B cell (primary cell): ENCODE data around the gene TSHZ1. TPM values are rescaled to one million over a fixed set of nuclear protein-coding genes. Genes with fewer than 3 reads are reported as not detected.

Experiments used
- ATAC-seq: fragments of 200-7000 bp; cut with Tn5 transposase; one replicate; pipeline ENCODE4 v1.10.0; 2021; ENCODE audit warnings: low read depth, mild to moderate bottlenecking, moderate number of reproducible peaks, moderate library complexity
- CTCF ChIA-PET: fragments of 350-600 bp; sonication (Branson Sonifier 250); formaldehyde crosslinking; loops from one replicate; lab custom pipeline; 2021; ENCODE audit warnings: antibody characterized with exemption, inconsistent platforms; lab: Charles Lee
- POLR2A ChIA-PET: fragments of 350-600 bp; sonication (Branson Sonifier 250); formaldehyde crosslinking; loops from one replicate; lab custom pipeline; 2021; ENCODE audit warnings: antibody characterized with exemption; lab: Charles Lee
- DNase-seq: peaks from one replicate; pipeline ENCODE4 v3.0.0; 2013
- H2AFZ ChIP-seq: 2 replicates; pipeline ENCODE4 v1.6.1; 2012; ENCODE audit warnings: mild to moderate bottlenecking, low read depth, low read length; ENCODE audit not compliant: insufficient read depth, poor library complexity, severe bottlenecking
- H3K27ac ChIP-seq, 2 donors: 1 replicate in 1 of 2; 2 replicates in 1 of 2; pipeline ENCODE4 v1.5.1; 2012 to 2013; ENCODE audit warnings: low read length in 2 of 2, mild to moderate bottlenecking in 2 of 2, moderate library complexity in 1 of 2
- H3K27me3 ChIP-seq, 4 experiments: fragments of 200-600 bp in 1 of 4; sonication (generic) in 1 of 4; replicated peaks in 1 of 4; 1 replicate in 2 of 4; 2 replicates in 2 of 4; pipeline versions ENCODE4 v1.6.1 to v1.7.0; 2013 to 2016; ENCODE audit warnings: low read length in 3 of 4, mild to moderate bottlenecking in 2 of 4, mixed read lengths in 1 of 4, moderate library complexity in 1 of 4; ENCODE audit not compliant: insufficient read depth in 4 of 4, control insufficient read depth in 3 of 4; ENCODE audit errors: control extremely low read depth in 1 of 4
- H3K36me3 ChIP-seq, 2 experiments: replicated peaks in 1 of 2; 1 replicate in 1 of 2; 2 replicates in 1 of 2; pipeline versions ENCODE4 v1.6.1 to v1.7.1; 2013; ENCODE audit warnings: low read length in 1 of 2; ENCODE audit not compliant: insufficient read depth in 2 of 2, control insufficient read depth in 1 of 2; ENCODE audit errors: control extremely low read depth in 1 of 2, extremely low read depth in 1 of 2
- H3K4me1 ChIP-seq, 2 donors: fragments of 200-600 bp in 1 of 2; sonication (generic) in 1 of 2; 1 replicate in 1 of 2; 2 replicates in 1 of 2; pipeline versions ENCODE4 v1.5.1 to v1.6.1; 2013 to 2017; ENCODE audit warnings: low read length in 2 of 2; ENCODE audit not compliant: control insufficient read depth in 2 of 2, insufficient read depth in 2 of 2
- H3K4me2 ChIP-seq: replicated peaks from 2 replicates; pipeline ENCODE3; 2012; ENCODE audit warnings: mild to moderate bottlenecking, low read depth, low read length; ENCODE audit not compliant: poor library complexity, severe bottlenecking
- H3K4me3 ChIP-seq, 5 experiments: fragments of 200-600 bp in 1 of 5; sonication (generic) in 1 of 5; 1 replicate in 3 of 5; 2 replicates in 2 of 5; pipeline versions ENCODE4 v1.5.1 to v1.7.0; 2011 to 2016; ENCODE audit warnings: low read length in 4 of 5, mild to moderate bottlenecking in 4 of 5, low read depth in 2 of 5, control low read depth in 1 of 5, moderate library complexity in 1 of 5; ENCODE audit not compliant: insufficient read depth in 1 of 5; ENCODE audit errors: control extremely low read depth in 1 of 5, extremely low read depth in 1 of 5
- H3K79me2 ChIP-seq: fragments of 200-600 bp; sonication (generic); one replicate; pipeline ENCODE4 v1.6.0; 2016; ENCODE audit warnings: low read length; ENCODE audit not compliant: control insufficient read depth, insufficient read depth
- H3K9ac ChIP-seq: fragments of 200-600 bp; sonication (generic); 2 replicates; pipeline ENCODE4 v1.6.1; 2017; ENCODE audit warnings: mild to moderate bottlenecking, low read length, moderate library complexity
- H3K9me3 ChIP-seq, 3 donors: one replicate each; pipeline versions ENCODE4 v1.6.1 to v1.7.1; 2013; ENCODE audit warnings: low read length in 2 of 3; ENCODE audit not compliant: control insufficient read depth in 2 of 3, insufficient read depth in 1 of 3; ENCODE audit errors: control extremely low read depth in 1 of 3
- H4K20me1 ChIP-seq: 2 replicates; pipeline ENCODE4 v1.6.0; 2012; ENCODE audit warnings: mild to moderate bottlenecking, low read length; ENCODE audit not compliant: insufficient read depth, control insufficient read depth, poor library complexity, severe bottlenecking
- H3K27ac Mint-ChIP-seq: one replicate; pipeline ENCODE4 v1.8.0; 2021; ENCODE audit warnings: mixed read lengths
- H3K27me3 Mint-ChIP-seq: one replicate; pipeline ENCODE4 v1.8.0; 2021; ENCODE audit warnings: mixed read lengths
- H3K4me1 Mint-ChIP-seq: one replicate; pipeline ENCODE4 v1.8.0; 2021; ENCODE audit warnings: mixed read lengths
- H3K4me3 Mint-ChIP-seq: one replicate; pipeline ENCODE4 v1.8.0; 2021; ENCODE audit warnings: mixed read lengths
- H3K9me3 Mint-ChIP-seq: one replicate; pipeline ENCODE4 v1.8.0; 2022; ENCODE audit warnings: mixed read lengths; ENCODE audit not compliant: insufficient read depth
- CTCF ChIP-seq: fragments of 200-600 bp; IDR thresholded peaks from one replicate; pipeline ENCODE4 v1.8.0; 2022; ENCODE audit warnings: antibody characterized with exemption, mild to moderate bottlenecking
- EZH2 ChIP-seq: IDR thresholded peaks from 2 replicates; pipeline ENCODE4 v1.6.1; 2012; ENCODE audit warnings: borderline replicate concordance, low read depth, mild to moderate bottlenecking, moderate library complexity, low read length; ENCODE audit not compliant: insufficient read depth, poor library complexity, severe bottlenecking
- WGBS: methylation state at CpG from one replicate; pipeline ENCODE4 v1.1.5; 2013; ENCODE audit warnings: missing lambda C conversion rate; ENCODE audit not compliant: insufficient coverage; 5-methylcytosine and 5-hydroxymethylcytosine counted together
- intact Hi-C: fragments of 100-400 bp; cut with micrococcal nuclease; formaldehyde crosslinking; loops from one replicate; pipeline ENCODE4 v1.10.0; 2022
- polyA plus RNA-seq: library from polyadenylated mRNA; depleted of rRNA; stranded (reverse); fragments of >200 nt; gene quantifications from 2 replicates; pipeline ENCODE4 v1.2.3, GENCODE V29; 2012
- total RNA-seq, 2 donors: library from RNA; stranded (reverse); fragments of 120-200 nt in 1 of 2; gene quantifications; 1 replicate in 1 of 2; 2 replicates in 1 of 2; pipeline versions ENCODE4 v1.2.3 to v1.2.4, GENCODE V29; 2013 to 2022

TSHZ1 gene
- total and polyA plus RNA-seq, 2 donors (not counting 1 experiment from before 2014, with no cell fraction given): 5.3 to 9.8 TPM

DNA sequence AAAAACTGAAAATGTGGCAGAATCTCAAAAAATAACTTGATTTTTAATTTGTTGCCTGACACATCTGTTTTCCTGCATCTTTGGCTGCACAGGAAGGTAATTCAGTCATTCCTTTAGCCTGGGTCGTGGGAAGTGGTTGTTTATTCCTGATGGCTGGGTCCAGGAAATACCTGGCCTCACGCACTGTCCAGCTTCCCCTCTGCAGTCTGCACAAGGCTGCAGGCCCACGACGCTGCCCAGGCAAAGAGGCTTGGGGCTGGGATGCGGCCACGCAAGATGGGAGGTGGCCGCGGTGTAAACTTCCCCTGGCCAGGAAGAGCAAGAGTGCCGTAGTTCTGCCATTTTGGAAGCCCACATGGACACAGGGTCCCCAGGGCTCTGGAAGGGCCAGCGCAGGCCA, 28.2 kb downstream of the TSHZ1 start:
- intact Hi-C loops: no loop called here
- CTCF ChIA-PET: no interaction called here
- Histone ChIP-seq H3K9me3 (peaks cover 0 to 18% (median 0%) of the 10 kb centered on the region in 3 donors), H3K27ac (no peak overlapping the region), H2AFZ (no peak overlapping the region), H3K4me2 (no peak overlapping the region), H3K4me3 (no peak overlapping the region), H3K9ac (no peak overlapping the region), H3K36me3 (no peaks in the 10 kb centered on the region), H3K4me1 (peaks cover 0 to 3% of the 10 kb centered on the region in 2 donors), H4K20me1 (no peaks in the 10 kb centered on the region), H3K27me3 (no peaks in the 10 kb centered on the region), H3K79me2 (peaks cover 66% of the 10 kb centered on the region)
- DNase-seq: no peak
- TF ChIP-seq CTCF (no peak), EZH2 (no peak)
- Mint-ChIP-seq H3K9me3 (no peaks in the 10 kb centered on the region), H3K27ac (no peak overlapping the region), H3K27me3 (no peaks in the 10 kb centered on the region), H3K4me3 (no peak overlapping the region), H3K4me1 (peaks cover 6% of the 10 kb centered on the region)
- POLR2A ChIA-PET: no interaction called here
- ATAC-seq: no peak
- 95% methylated on average over 10 of the region's 10 CpGs for WGBS

- Mint-ChIP-seq H3K4me3 (no peak overlapping the region), H3K9me3 (no peaks in the 10 kb centered on the region), H3K4me1 (peaks cover 6% of the 10 kb centered on the region), H3K27ac (no peak overlapping the region), H3K27me3 (no peaks in the 10 kb centered on the region)
- H3K4me1 ChIP-seq: peaks cover 0 to 3% of the 10 kb centered on the region in 2 donors
- H3K4me2 ChIP-seq: no peak overlapping the region
- H3K27me3 ChIP-seq: no peaks in the 10 kb centered on the region
- peaks cover 0 to 18% (median 0%) of the 10 kb centered on the region in 3 donors for H3K9me3 ChIP-seq
- no peak overlapping the region for H2AFZ ChIP-seq
- H3K4me3 ChIP-seq: no peak overlapping the region
- TF ChIP-seq EZH2 (no peak), CTCF (no peak)
- 89% methylated on average over 10 of the region's 10 CpGs for WGBS
- DNase-seq: no peak
- no peaks in the 10 kb centered on the region for H4K20me1 ChIP-seq
- H3K27ac ChIP-seq: no peak overlapping the region
- CTCF ChIA-PET: no interaction called here
- ATAC-seq: no peak
- peaks cover 63% of the 10 kb centered on the region for H3K79me2 ChIP-seq
- no peaks in the 10 kb centered on the region for H3K36me3 ChIP-seq
- intact Hi-C loops: no loop called here
- POLR2A ChIA-PET: no interaction called here
- no peak overlapping the region for H3K9ac ChIP-seq
These were observed 29.8 kb downstream of the TSHZ1 start for GRCh38 chr18:75240433-75240832.
